HG03039 (cell line): ENCODE measurements around the gene OR2T8.

ENCODE experiments used
- ATAC-seq: cut with Tn5 transposase; IDR thresholded peaks from one replicate; pipeline ENCODE4 v1.9.1; 2021; ENCODE audit warnings: mild to moderate bottlenecking, moderate library complexity; ENCODE audit not compliant: unreplicated experiment

OR2T8 gene

GRCh38 chr1:247919952-247920351 is at the start of gene OR2T8:
OR2T8 (plus strand) TSS chr1:247920252; CDS start chr1:247921018, 766 bp downstream.
- ATAC-seq, result no peak

- ATAC-seq, result no peak
Observed at GRCh38 chr1:247883346-247883745, 36.7 kb upstream of the OR2T8 start.

GRCh38 chr1:247884797-247885413 is 35.1 kb upstream of the OR2T8 start:
- ATAC-seq, result no peak

- no peak for ATAC-seq
Observed at GRCh38 chr1:247895163-247895637, 24.9 kb upstream of the OR2T8 start, which contains the start of gene OR2W3. OR2W3 (plus strand) TSS chr1:247895587; CDS start chr1:247895587, 0 bp downstream.

DNA sequence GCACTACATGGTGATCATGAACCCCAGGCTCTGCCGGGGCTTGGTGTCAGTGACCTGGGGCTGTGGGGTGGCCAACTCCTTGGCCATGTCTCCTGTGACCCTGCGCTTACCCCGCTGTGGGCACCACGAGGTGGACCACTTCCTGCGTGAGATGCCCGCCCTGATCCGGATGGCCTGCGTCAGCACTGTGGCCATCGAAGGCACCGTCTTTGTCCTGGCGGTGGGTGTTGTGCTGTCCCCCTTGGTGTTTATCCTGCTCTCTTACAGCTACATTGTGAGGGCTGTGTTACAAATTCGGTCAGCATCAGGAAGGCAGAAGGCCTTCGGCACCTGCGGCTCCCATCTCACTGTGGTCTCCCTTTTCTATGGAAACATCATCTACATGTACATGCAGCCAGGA is 24.1 kb upstream of the OR2T8 start:
- ATAC-seq, result no peak

DNA sequence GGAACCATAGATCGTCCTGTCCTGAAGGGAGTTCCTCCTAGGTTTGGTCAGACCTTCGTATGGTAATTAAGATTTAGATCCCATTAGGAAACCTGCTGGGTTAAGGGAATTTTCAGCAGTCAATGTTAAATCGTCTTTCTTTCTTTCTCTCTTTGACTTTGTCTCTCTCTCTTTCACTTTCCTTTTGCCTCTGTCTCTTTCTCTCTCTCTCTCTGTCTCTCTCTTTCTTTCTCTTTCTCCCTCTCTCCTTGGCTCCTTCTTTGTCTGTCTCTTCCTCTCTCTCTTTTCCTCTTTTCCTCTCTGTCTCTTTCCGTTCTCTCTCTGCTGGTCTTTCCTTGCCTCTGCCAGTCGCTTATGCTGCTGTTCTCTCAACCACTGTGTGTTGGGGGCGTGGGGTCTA is 15.9 kb upstream of the OR2T8 start:
- ATAC-seq, result no peak

GRCh38 chr1:247905181-247905580 is 14.9 kb upstream of the OR2T8 start:
- ATAC-seq, result no peak

DNA sequence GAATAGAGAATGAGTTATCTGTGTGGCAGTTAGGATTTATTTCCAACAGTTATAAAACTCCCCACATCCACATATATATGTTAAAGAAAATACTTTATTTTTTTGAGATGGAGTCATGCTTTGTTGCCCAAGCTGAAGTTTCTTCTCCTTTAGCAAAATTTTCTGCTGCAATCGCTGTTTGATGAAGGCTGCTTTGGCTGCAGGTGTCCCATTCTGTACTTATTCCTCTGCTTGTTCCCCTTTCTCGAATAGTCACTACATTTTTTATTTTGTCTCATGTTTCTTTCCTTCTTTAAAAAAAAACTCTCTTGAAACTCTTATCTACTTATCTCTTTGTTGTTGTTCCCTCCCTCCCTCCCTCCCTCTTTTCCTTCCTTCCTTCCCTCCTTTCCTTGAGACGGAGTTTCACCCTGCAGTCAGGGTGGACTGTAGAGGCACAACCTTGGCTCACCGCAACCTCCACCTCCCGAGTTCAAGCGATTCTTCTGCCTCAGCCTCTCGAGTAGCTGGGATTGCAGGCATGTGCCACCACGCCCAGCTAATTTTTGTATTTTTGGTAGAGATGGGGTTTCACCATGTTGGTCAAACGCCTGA is 14.0 kb upstream of the OR2T8 start:
- no peak for ATAC-seq

- no peak for ATAC-seq
Observed at GRCh38 chr1:247906504-247907047, 13.5 kb upstream of the OR2T8 start.

DNA sequence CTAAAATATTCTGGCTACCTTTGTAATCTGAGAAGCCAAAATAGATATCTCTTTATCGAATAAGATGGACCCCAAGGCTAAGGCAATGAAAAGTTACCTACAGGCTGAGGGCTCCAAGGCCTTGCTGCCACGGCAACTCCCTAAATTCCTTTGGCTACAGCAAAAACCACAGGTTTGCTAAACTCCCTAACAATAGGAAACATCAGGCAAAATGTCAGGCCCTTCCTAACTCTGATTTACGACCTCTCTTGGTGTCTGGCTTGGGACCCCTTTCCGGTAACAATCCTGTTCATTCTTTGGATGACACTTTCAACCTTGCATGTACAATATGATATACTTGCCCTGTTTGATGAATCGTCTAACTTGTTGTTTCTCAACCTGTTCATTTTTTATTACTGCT is 11.3 kb upstream of the OR2T8 start:
- no peak for ATAC-seq

DNA sequence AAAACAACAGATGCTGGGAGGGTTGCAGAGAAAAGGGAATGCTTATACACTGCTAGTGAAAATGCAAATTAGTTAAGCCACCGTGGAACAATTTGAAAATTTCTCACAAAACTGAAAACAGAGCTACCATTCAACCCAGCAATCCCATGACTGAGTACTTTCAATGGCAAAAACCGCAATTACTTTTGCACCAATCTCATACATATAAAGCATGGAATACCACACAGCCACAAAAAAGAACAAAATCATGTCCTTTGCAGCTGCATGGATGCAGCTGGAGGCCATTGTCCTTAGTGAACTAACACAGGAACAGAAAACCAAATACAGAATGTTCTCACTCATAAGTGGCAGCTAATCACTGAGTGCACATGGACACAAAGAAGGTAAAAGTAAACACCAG is 6.3 kb upstream of the OR2T8 start:
- no peak for ATAC-seq

DNA sequence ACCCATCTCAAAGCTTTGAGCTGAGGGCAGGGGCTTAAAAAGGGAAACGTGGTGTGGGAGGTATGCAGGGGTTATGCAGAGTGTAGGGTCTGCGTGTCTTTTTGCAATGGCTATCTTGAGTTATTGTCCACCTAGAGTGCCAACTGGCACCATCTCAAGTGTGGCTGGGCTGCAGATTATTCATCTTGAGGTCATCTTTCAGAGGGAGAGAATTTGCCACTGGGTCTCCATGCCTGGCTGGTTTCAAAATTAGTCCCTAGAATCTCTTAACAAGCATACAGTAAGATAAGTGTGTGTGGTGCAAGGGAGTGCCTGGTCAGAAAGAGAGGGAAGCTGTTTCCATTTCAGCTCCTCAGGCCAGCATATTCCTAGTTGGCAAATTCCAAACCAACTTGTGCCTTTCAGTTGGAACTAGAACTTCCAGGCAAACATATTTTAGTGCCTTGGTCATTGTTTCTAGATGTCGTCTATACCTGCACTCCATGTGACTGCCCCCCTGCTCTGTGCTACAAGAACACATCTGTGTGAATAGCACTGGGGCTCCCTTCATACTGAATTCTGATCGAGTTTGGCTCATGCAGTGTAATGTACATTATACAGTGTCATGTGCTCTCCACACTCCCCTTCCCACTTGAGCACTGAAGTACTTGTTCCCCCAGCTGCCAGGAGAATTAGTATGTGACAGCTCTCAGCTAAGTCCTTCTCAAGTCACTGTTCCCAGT is 5.0 kb upstream of the OR2T8 start:
- ATAC-seq, result no peak

- no peak for ATAC-seq
Observed at GRCh38 chr1:247923941-247924340, 3.9 kb downstream of the OR2T8 start.

DNA sequence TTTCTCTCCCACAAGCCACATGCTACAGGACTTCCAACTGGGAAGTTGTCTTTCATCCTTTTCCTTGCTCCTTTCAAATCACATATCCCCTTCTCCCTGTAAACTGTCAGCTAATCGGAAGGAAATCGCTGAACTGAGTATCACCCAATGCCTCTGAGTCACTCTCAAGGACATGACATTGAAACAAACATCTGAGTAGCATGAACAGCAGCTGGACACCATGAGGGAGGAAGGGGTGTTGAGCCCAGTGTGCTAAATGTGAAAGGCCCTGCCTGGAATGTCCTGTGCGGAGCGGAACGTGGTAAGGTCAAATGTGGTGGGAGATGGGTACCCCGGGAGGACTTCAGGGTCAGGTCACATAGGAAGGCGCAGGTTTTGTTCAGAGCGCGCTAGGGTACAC is 4.8 kb downstream of the OR2T8 start, which contains the start of gene OR2AJ1:
Gene OR2AJ1 (plus strand): TSS at position 22 of the 400 bp plus-strand sequence. CDS start 8,880 bp downstream, outside the sequence.
- ATAC-seq, result no peak

DNA sequence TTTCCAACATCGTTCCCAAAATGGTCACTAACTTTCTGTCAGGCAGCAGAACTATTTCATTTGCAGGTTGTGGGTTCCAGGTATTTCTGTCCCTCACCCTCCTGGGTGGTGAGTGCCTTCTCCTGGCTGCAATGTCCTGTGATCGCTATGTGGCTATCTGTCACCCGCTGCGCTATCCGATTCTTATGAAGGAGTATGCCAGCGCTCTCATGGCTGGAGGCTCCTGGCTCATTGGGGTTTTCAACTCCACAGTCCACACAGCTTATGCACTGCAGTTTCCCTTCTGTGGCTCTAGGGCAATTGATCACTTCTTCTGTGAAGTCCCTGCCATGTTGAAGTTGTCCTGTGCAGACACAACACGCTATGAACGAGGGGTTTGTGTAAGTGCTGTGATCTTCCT is 13.9 kb downstream of the OR2T8 start:
- no peak for ATAC-seq

GRCh38 chr1:247935781-247936180 is 15.7 kb downstream of the OR2T8 start:
- ATAC-seq, result no peak

DNA sequence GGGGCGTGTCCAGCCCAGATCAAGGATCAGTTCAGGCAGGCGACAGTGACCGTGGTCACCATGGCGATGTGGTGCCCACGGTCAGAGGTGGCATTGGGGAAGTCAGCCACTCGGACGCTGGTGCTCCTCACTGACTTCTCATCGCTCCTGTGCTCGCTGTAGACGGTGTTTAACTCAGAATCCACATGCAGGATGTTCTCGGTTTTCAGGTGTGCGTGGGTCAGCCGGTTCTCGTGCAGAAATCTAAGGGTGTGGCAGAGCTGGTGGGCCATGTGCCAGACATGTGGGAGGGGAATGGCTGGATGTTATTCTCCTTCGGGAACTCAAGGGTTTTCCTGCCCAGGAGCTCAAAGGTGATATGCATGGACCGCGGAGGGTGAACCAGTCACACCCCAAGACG is 16.4 kb downstream of the OR2T8 start:
- ATAC-seq, result no peak

DNA sequence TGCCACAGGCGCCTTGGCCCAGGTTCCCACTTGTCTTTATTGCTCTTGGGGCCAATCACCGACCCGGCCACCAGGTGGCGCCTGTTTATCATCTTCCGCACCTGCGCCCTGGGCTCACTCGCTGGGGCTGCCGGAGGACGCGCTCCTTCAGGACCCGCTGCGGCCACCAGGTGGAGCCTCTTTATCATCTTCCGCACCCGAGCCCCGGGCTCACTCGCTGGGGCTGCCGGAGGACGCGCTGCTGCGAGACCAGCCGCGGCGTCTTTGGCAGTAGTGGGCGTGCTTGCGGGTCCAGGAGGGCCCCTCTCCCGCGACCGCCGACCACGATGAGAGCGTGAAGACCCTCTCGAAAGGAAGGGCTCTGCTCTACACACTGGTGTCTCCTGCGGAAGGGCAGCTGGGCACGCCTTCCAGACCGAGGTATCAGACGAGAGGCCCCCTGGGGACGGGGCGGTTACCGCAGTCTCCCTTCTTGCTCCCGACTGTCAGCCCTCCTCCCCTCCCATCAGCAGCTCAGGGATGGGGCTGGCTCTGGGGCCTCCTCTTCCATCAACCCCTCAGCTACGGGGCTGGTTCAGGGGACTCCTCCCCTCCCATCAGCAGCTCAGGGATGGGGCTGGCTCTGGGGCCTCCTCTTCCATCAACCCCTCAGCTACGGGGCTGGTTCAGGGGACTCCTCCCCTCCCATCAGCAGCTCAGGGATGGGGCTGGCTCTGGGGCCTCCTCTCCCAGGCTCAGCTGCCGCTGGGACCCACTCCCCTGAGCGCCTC is 17.1 kb downstream of the OR2T8 start:
- ATAC-seq, result peak; percentile 100

- no peak for ATAC-seq
Observed at GRCh38 chr1:247942624-247943023, 22.6 kb downstream of the OR2T8 start.

GRCh38 chr1:247948558-247948957 is 28.5 kb downstream of the OR2T8 start, which contains the start of gene OR2L8:
OR2L8 (plus strand) TSS chr1:247948858; CDS start chr1:247948858, 0 bp downstream.
- no peak for ATAC-seq

DNA sequence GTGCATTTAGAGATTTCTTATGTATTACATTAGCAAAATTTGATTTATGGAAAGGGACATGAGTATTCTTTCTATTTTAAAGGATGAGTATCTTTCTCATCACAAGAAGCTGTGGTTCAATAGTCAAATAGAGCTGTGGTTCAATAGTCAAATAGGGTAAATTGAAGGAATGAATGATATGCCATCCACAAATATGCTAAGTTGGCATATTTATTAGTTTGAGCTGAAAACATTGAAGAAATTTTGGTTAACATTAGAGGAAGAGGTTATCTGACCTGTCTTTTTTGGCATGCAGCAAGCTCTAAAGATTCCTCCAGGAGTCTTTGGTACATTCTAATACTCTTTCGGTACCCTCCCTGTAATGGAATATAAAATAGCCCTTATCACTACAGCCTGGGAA is 33.4 kb downstream of the OR2T8 start:
- ATAC-seq, result no peak
